NCI-H146 treated with DMSO at 0.1 percent for 48 hours (cell line): Measurements from ENCODE around the gene SNTG2.
"Not testable (repeated sequence)": the region's sequence is repeated elsewhere in the genome, so short reads cannot be mapped to it uniquely, and the experiment has no call there.

Experiments used
- DNase-seq: peaks from one replicate; lab custom pipeline; 2025; ENCODE audit not compliant: unreplicated experiment; lab: John Stamatoyannopoulos, UW

The SNTG2 gene

DNA sequence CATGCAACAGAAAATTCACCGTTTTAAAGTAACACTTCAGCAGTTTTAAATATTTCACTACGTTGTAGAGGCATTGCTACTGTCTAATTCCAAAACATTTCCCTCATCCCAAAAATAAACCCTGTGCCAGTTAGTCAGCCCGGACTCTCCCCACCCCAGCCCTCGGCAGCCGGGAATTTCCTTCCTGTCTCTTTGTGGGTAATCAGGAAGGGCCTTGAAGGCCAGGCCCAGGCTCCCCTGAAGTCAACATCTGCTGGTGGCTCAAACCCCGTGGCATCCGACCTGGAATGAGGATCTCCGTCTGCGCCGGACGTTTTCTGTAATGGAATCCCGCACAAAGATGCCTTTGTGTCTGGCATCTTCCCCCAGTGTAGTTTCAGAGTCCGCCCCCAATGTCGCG, 219.6 kb downstream of the SNTG2 start:
- DNase-seq = no peak

DNA sequence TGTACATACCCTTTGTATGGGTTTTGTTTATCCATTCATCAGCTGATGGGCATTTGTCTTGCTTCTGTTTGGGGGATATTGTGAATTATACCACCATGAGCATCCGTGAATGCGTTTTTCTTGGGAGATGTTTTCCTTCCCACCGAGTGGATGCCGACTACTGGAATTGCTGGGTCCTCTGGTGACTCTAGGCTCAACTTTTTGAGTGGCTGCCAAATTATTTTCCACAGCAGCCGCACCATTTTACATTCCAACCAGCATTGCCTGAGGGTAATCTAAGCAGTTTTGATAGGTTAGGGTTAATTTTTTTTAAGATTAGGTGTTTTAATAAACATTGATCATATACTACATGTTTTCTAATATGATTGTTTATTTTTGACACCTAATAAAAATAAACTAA, 220.1 kb downstream of the SNTG2 start:
- DNase-seq = no peak

GRCh38 chr2:1173528-1173927, 222.9 kb downstream of the SNTG2 start:
- no peak for DNase-seq

GRCh38 chr2:1181893-1182292, 231.2 kb downstream of the SNTG2 start:
- DNase-seq = no peak

DNA sequence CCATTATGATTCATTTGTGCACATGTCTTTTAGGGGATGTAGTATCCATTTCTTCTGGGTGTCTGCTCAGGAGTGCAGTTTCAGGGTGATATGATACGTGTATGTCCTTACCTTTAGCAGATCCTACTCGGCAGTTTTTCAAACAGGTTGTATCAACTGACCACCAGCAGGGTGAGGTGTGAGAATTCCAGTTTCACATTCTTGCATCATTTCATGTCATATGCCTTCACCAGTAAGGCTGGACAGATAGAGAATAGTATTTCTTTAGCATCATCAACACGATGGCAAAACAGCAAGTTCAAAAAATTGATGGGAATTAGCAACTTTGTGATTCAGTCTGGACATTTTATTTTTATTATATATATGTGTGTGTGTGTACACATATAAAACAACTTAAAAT, 232.7 kb downstream of the SNTG2 start:
- DNase-seq = no peak

GRCh38 chr2:1186421-1186820, 235.8 kb downstream of the SNTG2 start:
- DNase-seq = no peak

GRCh38 chr2:1187189-1187588, 236.5 kb downstream of the SNTG2 start:
- no peak for DNase-seq

GRCh38 chr2:1192121-1192520, 241.5 kb downstream of the SNTG2 start:
- no peak for DNase-seq

GRCh38 chr2:1193801-1194200, 243.2 kb downstream of the SNTG2 start:
- DNase-seq = no peak

DNA sequence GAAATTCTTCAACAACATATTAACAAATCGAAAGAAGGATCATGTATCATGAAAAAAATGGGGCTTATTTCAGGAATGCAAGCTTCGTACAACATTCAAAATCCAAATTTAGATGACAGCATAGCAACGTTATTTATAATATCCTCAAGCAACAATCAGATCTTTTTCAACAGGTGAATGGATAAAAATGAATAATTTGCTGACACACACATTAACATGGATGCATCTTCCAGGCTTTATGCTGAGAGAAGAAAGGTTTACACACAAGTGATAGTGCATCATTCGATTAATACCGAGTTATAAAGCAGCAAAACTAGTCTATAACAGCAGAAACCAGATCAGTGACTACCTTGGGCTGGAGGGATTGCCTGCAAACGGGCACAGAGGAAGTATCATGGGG, 253.1 kb downstream of the SNTG2 start:
- DNase-seq = no peak

DNA sequence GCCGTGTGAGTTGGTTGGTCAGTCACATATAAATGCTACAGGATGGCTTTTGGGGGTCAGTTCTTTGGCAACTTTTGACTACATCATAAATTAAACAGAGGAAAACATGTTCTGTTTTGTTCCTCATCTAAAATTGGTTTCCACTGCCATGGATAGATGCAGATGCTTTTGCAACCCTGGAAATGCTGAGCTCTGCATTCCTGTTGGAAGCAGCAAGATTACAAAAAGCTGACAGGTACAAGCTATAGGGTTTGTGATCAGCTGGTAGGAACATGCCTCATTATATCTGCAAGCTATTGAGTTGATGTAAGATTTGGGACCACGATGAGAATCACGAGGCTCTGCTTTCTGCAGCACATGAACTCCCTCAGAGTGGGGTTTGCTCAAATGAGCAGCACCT, 255.2 kb downstream of the SNTG2 start:
- DNase-seq = no peak

- DNase-seq = no peak
These were observed 257.4 kb downstream of the SNTG2 start for GRCh38 chr2:1207962-1208510.

- DNase-seq = no peak
These were observed 257.9 kb downstream of the SNTG2 start for GRCh38 chr2:1208522-1208921.

DNA sequence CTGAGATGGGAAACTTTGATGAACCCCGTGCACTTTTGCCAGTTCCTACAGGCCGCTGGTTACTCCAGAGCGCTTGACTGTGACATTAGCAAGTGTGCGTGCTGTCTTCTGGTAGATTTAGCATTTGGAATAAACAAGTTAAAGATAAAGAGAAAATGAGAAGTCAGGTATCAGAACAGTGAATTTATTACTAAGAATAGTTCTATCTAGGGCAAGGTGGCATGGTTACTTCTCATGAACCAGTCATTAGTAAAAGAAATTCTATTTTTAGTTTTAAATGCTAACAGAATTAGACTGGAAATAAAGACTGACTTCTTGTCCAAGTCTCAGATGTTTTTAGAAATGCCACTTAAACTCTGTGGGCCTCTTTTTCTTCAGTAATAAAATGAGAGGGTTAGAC, 258.6 kb downstream of the SNTG2 start:
- DNase-seq = no peak

DNA sequence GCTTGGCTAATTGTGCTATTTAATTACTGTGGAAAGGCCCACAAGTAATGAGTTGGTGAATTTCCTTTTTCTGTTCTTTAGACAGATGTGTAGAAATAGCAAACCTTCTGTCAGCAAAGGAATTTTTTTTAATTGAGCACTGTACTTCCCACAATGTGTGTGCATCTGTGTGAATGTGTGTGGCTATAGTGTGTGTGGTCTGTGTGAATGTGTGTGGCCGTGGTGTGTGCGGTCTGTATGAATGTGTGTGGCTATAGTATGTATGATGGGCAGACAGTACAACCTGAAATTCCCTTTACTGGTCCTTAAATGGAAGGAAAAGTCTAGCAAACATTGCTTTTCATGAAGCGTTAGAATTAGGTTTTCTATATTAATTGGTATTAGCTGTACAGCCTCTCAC, 259.1 kb downstream of the SNTG2 start:
- no peak for DNase-seq

DNA sequence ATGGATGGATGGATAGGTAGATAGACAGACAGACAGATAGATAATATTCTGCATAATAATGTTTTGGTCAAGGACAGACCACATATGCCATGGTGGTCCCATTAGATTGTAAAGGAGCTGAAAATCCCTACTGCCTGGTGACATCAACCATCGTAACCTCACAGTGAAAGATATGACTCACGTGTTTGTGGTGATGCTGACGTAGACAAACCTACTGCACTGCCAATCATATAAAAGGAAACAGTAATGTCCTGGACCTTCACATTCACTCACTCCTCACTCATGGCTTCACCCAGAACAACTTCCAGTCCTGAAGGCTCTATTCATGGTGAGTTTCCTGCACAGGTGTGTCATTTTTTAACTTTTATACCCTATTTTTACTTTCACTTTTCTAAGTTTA, 259.7 kb downstream of the SNTG2 start:
- no peak for DNase-seq

- no peak for DNase-seq
These were observed 269.4 kb downstream of the SNTG2 start for GRCh38 chr2:1219901-1220573.

GRCh38 chr2:1222056-1222455, 271.4 kb downstream of the SNTG2 start:
- DNase-seq = no peak

DNA sequence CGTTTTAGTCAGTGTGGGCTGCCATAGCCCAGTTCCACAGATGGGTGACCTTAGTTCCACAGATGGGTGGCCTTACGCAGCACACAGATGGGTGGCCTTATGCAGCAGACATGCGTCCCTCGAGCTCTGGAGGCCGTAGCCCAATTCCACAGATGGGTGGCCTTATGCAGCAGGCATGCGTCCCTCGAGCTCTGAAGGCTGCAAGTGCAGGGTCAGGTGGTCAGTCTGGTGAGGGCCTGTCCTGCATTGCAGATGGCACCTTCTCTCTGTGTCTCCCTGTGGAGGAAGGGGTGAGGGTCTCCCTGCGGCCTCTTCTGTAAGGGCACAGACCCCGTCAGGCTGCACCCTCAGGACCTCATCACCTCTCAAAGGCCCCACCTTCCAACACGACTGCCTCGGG, 273.1 kb downstream of the SNTG2 start:
- DNase-seq = no peak

- no peak for DNase-seq
These were observed 274.3 kb downstream of the SNTG2 start for GRCh38 chr2:1224901-1225300.

- no peak for DNase-seq
These were observed 276.1 kb downstream of the SNTG2 start for GRCh38 chr2:1226766-1227165.

DNA sequence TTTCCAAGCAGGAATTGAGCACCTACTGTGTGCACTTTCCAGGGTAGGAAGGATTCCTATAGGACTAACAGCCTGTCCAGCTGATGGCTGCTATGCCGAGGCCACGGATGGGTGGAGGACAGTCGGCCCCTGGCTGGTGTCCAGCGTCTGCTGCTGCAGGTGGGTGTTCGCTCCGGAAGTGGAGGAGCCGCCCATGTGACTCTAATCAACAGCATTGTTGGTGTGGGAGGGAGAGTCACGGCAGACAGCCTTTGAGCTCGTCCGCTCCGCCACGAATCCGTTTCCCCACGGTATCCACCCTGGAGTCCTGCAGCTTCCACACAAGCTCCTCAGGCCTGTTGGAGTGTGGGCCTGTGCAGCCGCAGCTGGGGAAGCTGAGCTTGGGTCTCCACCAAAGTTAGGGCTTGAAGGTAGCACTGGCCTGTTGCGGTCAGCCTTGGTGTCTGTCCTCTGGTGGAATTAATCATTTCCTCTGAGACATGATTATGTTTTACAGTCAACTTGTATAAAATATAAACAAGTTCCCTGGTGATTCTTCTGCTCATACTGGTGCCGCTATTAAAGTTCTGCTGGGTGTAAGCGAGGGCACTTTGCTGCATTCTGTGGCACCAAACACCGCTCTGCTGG, 276.7 kb downstream of the SNTG2 start:
- DNase-seq = no peak

DNA sequence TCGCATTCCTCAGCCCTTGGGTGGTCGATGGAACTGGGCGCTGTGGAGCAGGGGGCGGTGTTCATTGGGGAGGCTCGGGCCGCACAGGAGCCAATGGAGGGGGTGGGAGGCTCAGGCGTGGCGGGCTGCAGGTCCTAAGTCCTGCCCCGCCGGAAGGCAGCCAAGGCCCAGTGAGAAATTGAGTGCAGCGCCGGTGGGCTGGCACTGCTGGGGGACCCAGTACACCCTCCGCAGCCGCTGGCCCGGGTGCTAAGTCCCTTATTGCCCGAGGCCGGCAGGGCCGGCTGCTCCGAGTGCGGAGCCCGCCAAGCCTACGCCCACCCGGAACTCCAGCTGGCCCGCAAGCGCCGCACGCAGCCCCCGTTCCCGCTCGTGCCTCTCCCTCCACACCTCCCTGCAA, 278.9 kb downstream of the SNTG2 start:
- not testable (repeated sequence) for DNase-seq
